Activated naive CD8-positive, alpha-beta T cell treated with anti-CD3 and anti-CD28 coated beads, Interleukin-2, amount 10 ng/mL, durations not matched to agents 7 days and 5 days (primary cell): ENCODE data around the gene CEP112. TPM values are rescaled to one million over a fixed set of nuclear protein-coding genes. Genes with fewer than 3 reads are reported as not detected.

Source experiments
- ATAC-seq: fragments of 150-1000 bp; cut with Tn5 transposase; one replicate; pipeline ENCODE4 v1.10.0; 2021; ENCODE audit warnings: low read depth, moderate library complexity
- POLR2A ChIA-PET: fragments of 350-600 bp; sonication (Branson Sonifier 250); formaldehyde crosslinking; loops from one replicate; lab custom pipeline; 2021; ENCODE audit warnings: antibody characterized with exemption; lab: Charles Lee
- DNase-seq: peaks from one replicate; pipeline ENCODE4 v3.0.0; 2021
- H3K27ac Mint-ChIP-seq: one replicate; pipeline ENCODE4 v1.8.0; 2022; ENCODE audit warnings: mild to moderate bottlenecking, mixed read lengths
- H3K27me3 Mint-ChIP-seq: one replicate; pipeline ENCODE4 v1.8.0; 2022; ENCODE audit warnings: mild to moderate bottlenecking, moderate library complexity, mixed read lengths
- H3K36me3 Mint-ChIP-seq: one replicate; pipeline ENCODE4 v1.8.0; 2021; ENCODE audit warnings: mild to moderate bottlenecking, mixed read lengths
- H3K4me1 Mint-ChIP-seq: one replicate; pipeline ENCODE4 v1.8.0; 2021; ENCODE audit warnings: mixed read lengths
- H3K4me3 Mint-ChIP-seq: one replicate; pipeline ENCODE4 v1.8.0; 2022; ENCODE audit warnings: mild to moderate bottlenecking, moderate library complexity, mixed read lengths
- H3K9me3 Mint-ChIP-seq: one replicate; pipeline ENCODE4 v1.8.0; 2021; ENCODE audit warnings: mixed read lengths
- total RNA-seq, 2 experiments: library from RNA; stranded (reverse); gene quantifications; one replicate each; pipeline ENCODE4 v1.2.3, GENCODE V29; 2021

Gene CEP112
- total RNA-seq, 2 experiments from 2014 or later: 2.1 to 3.8 TPM

DNA sequence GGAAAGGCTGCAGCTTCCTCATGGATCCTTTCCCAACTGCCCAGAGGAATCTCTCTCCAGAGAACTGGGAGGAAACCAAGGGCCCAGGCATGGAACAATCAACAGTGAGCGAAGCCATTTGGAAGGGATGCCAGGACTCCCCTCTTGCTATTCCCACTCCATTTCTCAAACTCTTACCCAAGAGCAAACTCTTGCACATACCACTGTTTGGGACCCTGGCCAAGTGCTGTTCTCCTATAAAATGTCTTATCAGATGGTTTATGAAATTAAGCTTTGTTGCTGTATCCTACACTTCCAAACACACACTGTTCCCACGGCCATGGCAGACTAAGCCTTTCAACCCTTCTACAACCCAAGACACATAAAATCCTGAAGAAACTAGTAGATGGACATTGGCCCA, 582.2 kb downstream of the CEP112 start:
- Mint-ChIP-seq H3K4me3 (no peak overlapping the region), H3K36me3 (no peaks in the 10 kb centered on the region), H3K27me3 (no peaks in the 10 kb centered on the region), H3K27ac (no peak overlapping the region), H3K4me1 (no peaks in the 10 kb centered on the region), H3K9me3 (no peaks in the 10 kb centered on the region)
- DNase-seq: no peak
- POLR2A ChIA-PET: no interaction called here
- ATAC-seq: no peak

DNA sequence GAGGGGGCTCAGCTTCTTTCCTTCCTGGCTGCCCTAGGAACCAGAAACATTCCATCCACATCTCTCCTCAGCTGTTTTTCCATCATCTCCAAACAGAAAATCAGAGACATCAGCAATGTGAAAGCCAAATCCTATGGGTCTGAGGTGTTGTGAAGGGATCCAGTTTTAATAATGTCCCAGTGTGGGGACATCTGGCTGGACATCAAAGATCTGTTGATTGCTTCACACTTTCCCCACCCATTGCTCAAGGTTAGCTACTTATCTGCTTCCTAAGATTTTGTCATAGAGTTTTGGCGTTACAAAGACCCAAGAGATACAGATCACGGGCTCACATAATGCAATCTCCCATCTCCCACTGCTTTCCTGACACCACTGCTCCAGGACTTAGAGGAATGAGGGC, 582.6 kb downstream of the CEP112 start:
- Mint-ChIP-seq H3K9me3 (no peaks in the 10 kb centered on the region), H3K4me1 (no peaks in the 10 kb centered on the region), H3K27me3 (no peaks in the 10 kb centered on the region), H3K27ac (no peak overlapping the region), H3K36me3 (no peaks in the 10 kb centered on the region), H3K4me3 (no peak overlapping the region)
- DNase-seq (no peak), ATAC-seq (no peak)
- POLR2A ChIA-PET: no interaction called here

DNA sequence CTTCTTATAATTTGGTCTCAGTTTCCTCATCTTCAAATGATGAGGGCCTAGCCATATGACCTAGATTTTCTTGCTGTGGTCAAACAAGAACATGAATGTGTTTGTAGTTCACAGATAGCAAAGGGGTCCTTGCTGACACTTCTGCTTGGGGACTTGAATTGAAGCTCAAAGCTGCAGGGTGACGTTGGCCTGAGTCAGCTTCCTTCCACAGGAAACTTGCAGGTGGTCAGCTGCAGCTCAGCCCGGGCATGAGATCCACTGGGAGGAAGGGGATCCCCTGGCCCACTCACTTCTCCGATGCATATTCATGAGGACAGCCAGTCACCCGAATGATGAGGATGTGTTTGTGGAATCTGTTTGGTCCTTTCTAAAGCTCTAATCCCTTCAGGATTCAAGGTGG, 587.9 kb downstream of the CEP112 start:
- Mint-ChIP-seq H3K9me3 (no peaks in the 10 kb centered on the region), H3K27ac (no peak overlapping the region), H3K36me3 (no peaks in the 10 kb centered on the region), H3K4me3 (no peak overlapping the region), H3K27me3 (no peaks in the 10 kb centered on the region), H3K4me1 (peaks cover 6% of the 10 kb centered on the region)
- ATAC-seq: no peak
- DNase-seq: no peak
- POLR2A ChIA-PET: no interaction called here

DNA sequence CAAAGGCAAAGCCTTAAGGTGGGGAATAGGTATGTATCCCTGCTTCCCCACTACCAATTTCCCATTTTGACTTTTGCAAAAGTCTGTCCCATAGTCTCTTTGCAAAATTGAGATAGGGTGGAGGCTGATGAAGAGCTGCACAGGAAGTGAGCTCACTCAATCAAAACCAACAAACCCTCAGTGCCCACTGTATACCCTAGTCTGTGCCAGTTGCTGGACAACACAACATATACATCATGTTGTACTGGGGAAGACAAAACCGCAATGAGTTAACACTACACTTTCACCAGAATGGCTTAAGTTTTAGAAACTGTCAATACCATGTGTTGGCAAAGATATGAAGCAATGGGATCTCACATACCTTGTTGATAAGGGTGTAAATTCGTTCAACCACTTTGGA, 590.1 kb downstream of the CEP112 start:
- H3K4me3 Mint-ChIP-seq: no peak overlapping the region
- DNase-seq (no peak), ATAC-seq (no peak)
- POLR2A ChIA-PET: no interaction called here
- H3K27me3 Mint-ChIP-seq: no peaks in the 10 kb centered on the region
- peaks cover 6% of the 10 kb centered on the region for H3K4me1 Mint-ChIP-seq
- no peaks in the 10 kb centered on the region for H3K9me3 Mint-ChIP-seq
- H3K36me3 Mint-ChIP-seq: no peaks in the 10 kb centered on the region
- H3K27ac Mint-ChIP-seq: no peak overlapping the region

DNA sequence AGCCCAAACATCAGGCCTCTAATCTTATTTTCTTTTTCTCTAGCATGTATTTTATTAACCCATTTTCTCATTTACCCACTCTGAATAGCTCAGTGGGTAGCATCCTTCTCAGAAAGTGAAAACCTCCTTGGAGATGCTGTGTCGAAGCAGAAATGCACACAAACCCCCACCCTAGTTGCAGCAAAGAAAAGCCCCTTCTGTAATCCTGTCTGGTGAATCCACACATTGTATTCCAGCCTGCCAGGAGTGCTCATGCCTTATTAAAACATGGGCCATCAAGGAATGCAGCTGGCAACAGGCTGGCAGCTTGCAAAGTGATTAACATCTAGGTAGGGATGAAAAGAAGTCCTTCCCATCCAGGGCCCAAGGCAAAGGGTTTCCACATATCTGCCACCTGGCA, 590.8 kb downstream of the CEP112 start:
- Mint-ChIP-seq H3K4me1 (peaks cover 6% of the 10 kb centered on the region), H3K27ac (no peak overlapping the region), H3K4me3 (no peak overlapping the region), H3K27me3 (no peaks in the 10 kb centered on the region), H3K36me3 (no peaks in the 10 kb centered on the region), H3K9me3 (no peaks in the 10 kb centered on the region)
- ATAC-seq: no peak
- POLR2A ChIA-PET: no interaction called here
- no peak for DNase-seq

DNA sequence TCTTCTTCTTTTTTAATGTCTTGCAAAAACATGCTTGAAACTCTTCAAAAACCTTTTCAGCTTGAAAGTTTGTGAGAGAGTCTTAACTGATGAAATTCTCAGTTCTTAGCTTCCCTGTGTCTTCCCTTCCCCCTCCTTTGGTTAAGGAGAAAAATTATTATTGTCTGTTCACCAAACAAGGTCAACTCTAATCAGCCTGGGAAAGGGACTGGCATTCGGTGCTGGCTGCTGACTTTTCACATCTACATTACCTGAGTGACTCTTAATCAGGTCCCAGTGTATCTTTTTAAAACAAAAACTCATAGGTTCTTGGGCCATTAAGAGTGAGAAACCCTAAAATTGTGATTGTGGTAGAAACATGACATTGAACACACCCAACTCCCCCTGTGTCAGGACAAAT, 591.4 kb downstream of the CEP112 start:
- Mint-ChIP-seq H3K27ac (no peak overlapping the region), H3K4me3 (no peak overlapping the region), H3K9me3 (no peaks in the 10 kb centered on the region), H3K36me3 (no peaks in the 10 kb centered on the region), H3K4me1 (peaks cover 6% of the 10 kb centered on the region), H3K27me3 (no peaks in the 10 kb centered on the region)
- POLR2A ChIA-PET: no interaction called here
- no peak for DNase-seq
- ATAC-seq: no peak

DNA sequence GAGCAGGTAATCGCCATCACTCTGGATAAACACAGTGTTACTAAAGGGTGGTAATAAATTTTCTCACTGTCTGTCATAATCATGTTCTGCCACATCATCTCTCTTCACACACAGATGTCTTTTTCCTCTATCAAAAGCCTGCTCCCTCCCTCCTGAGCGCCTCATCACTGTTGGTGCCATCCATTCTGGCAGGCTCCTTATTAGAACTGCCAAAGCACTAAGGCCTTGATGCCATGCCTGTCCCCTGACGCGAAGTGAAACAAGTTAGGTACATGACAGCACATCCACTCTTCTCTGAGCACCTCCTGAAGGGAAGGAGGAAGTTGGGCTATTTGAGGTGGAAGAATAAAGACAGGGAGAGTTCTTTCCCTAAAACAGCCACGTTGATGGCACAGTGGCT, 592.3 kb downstream of the CEP112 start:
- Mint-ChIP-seq H3K9me3 (no peaks in the 10 kb centered on the region), H3K4me1 (peaks cover 9% of the 10 kb centered on the region), H3K27ac (no peak overlapping the region), H3K27me3 (no peaks in the 10 kb centered on the region), H3K4me3 (no peak overlapping the region), H3K36me3 (no peaks in the 10 kb centered on the region)
- POLR2A ChIA-PET: no interaction called here
- no peak for ATAC-seq
- no peak for DNase-seq

DNA sequence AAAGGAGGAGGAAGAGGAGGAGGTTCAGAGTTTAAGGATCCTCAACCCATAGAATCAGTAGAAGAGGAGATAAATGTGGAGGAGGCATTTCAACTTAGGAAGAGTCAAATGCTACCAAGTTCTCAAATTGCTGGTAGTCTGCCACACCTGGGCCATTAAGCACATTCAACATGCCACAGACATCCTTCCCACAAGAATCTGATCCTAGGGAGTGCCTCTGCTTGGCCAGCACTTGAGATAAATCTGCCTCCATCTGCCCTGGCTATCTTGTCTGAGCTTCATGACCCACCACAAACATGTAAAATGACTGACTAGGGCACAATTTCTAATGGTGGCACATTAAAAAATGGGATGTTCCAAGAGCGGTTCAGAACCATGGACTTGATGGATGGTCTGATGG, 593.2 kb downstream of the CEP112 start:
- Mint-ChIP-seq H3K4me3 (no peak overlapping the region), H3K27ac (no peak overlapping the region), H3K27me3 (peaks cover 3% of the 10 kb centered on the region), H3K4me1 (peaks cover 15% of the 10 kb centered on the region), H3K9me3 (no peaks in the 10 kb centered on the region), H3K36me3 (no peaks in the 10 kb centered on the region)
- DNase-seq (no peak), ATAC-seq (no peak)
- POLR2A ChIA-PET: no interaction called here

DNA sequence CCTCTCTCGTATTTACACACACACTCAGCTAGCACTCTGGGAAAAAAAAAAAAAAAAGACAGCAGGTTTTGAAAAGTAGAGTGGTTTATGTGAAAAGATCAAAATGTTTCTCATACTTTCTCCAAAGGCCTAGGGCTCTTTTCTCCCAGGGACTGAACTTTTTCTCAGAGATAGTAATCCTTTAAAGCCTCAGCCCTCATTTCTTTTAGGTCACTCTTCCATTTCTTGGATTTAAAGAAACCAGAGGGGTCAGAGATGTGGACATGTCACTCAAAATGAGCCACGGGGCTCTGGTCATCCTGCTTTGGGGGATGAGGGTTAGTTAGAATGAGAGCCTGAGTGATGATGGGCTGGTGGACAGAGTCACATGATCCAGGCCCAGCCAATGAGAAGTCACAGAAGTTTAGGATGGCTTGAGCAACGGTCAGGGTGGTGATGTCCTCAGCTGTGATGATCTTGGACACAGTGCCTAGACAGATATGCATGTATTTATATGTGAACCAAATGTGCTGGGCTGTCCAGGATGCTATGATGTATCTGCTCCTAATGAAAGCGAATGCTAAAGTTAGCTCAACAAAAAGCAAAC, 596.8 kb downstream of the CEP112 start:
- peaks cover 21% of the 10 kb centered on the region for H3K4me1 Mint-ChIP-seq
- no peaks in the 10 kb centered on the region for H3K9me3 Mint-ChIP-seq
- DNase-seq (no peak), ATAC-seq (no peak)
- POLR2A ChIA-PET: interaction anchor here (0.6 kb wide), 1 partner anchor 176 kb away, joined by 4 read pairs; no protein-coding TSS in a partner anchor
- no peaks in the 10 kb centered on the region for H3K36me3 Mint-ChIP-seq
- no peak overlapping the region for H3K27ac Mint-ChIP-seq
- no peak overlapping the region for H3K4me3 Mint-ChIP-seq
- peaks cover 4% of the 10 kb centered on the region for H3K27me3 Mint-ChIP-seq

DNA sequence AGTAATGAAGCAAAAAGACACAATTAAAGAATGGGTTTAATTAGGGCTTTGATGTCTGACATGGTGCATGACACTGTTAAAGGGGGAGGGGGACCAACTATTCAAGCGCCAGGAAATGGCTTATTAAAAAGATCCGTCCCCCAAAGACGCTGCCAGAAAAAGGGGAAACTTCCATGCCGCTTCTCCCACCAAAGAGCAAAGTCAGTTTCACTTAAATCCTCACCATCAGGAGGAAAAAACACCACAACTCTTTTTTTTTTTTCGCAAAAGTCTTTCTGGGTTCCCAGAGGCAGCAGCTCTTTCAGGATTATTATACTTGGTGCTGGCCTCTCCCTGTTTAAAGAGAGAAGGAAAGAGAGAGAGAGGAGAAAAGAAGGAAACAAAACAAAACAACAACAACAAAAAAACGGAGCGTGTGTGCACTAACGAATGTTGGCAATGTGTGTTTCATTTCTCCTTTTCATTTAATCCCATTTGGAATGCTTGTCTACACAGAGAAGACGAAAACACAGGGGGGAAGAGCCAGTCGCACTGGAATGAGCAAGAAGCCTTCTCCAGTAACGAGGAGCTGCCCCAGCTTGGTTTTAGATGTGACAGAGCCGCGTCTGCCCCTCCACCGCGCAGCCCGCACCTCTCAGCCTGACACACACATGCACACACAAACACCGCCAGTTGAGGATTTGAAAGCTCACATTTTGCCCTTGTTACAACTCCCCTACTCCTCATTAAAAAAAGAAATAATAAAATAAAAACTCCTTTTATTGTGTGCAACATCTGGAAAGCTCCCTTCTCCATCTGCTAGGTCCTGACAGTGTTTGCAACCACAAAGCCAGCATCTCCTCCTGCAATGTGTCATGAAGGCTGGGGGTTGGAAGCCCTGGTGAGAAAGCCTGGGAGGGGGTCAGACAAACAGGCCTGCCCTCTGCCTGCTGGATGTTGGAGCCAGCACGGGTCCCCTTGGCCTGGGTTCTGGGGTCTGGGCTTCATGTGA, 597.8 kb downstream of the CEP112 start:
- Mint-ChIP-seq H3K27ac (no peak overlapping the region), H3K27me3 (peaks cover 4% of the 10 kb centered on the region), H3K9me3 (no peaks in the 10 kb centered on the region), H3K4me3 (peak overlapping the region; percentile 75), H3K4me1 (peaks cover 21% of the 10 kb centered on the region), H3K36me3 (no peaks in the 10 kb centered on the region)
- DNase-seq: no peak
- POLR2A ChIA-PET: interaction anchor here (1.3 kb wide), 1 partner anchor 37 kb away, joined by 3 read pairs; no protein-coding TSS in a partner anchor
- ATAC-seq: no peak

DNA sequence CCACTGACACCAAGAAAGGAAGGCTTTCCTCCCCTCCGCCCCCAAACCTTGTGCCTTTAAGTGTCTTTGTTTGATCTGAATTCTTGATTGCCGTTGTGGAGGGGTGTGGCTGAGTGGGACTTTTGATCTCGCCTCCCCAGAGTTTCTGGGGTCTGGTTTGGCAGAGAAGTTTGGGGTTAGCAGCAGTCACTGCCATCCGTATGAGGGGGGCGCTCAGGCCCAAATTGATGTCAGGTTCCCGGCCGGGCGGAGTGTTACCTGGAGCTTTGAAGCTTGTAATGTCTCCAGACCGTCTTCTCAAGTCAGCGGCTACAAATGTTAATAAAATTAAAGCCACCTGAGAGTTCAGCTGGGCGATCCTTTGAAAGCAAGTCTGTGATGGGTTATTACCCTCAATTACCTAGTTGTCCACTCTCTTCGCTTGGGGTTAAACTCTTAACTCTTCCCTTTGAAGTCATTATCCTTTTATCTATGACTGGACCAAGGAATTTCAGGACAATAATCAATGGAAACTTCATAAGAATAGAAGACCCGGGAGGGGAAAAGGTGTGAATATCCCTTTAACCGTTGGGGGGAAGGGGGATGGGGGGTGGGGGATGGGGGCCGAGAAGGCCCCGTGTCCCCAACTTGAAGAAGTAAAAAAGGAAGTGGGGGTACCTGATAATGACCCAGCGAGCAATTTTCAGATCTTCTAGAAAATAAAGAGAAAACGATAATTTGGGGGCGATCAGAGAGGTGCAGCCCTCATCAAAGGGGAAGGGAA, 598.7 kb downstream of the CEP112 start:
- H3K4me3 Mint-ChIP-seq: peak overlapping the region; percentile 75
- H3K9me3 Mint-ChIP-seq: no peaks in the 10 kb centered on the region
- peaks cover 21% of the 10 kb centered on the region for H3K4me1 Mint-ChIP-seq
- H3K27me3 Mint-ChIP-seq: peaks cover 4% of the 10 kb centered on the region
- ATAC-seq (no peak), DNase-seq (no peak)
- no peaks in the 10 kb centered on the region for H3K36me3 Mint-ChIP-seq
- POLR2A ChIA-PET: interaction anchor here (1.3 kb wide), 1 partner anchor 36 kb away, joined by 3 read pairs; no protein-coding TSS in a partner anchor
- H3K27ac Mint-ChIP-seq: no peak overlapping the region

DNA sequence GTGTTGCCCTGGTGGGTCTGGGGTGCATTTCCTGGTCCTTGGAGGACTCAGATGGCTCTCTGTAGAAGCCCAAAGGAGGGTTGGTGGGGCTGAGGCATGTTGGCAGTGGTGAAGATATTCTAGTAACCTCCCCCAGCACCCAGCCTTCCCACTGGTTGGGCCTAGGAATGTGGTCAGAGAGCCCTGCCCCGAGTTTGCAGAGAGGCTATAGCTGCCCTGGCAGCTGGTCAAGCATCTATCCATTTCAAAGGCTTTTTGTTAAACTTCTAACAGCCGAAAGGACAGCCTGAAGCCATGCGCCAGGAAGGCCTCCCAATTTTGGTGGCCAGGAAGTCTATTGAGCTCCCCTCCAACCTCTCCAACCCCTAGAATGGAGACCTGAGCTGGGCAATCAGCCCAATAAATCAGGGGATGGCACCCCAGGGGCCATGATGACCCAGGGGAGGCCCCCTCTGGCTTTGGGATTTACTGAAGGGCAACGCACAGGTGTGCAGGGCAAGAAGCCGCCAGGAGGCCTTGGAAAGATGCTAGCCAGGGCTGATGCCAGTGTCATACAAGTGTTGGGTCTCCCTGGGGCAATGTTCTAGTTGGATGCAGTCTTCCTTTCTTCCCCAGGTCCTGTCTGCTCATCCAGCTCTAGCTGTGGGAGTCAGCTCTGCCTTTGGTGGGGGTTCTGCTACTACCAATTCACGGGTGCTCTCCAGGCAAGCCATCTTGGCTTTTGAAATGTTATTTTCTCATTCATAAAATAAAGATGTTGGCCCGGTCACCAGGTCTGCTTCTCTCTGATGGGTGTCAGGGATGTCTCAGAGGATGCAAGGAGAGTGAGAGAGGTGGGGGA, 599.6 kb downstream of the CEP112 start:
- no peaks in the 10 kb centered on the region for H3K36me3 Mint-ChIP-seq
- no peaks in the 10 kb centered on the region for H3K9me3 Mint-ChIP-seq
- no peak overlapping the region for H3K4me3 Mint-ChIP-seq
- H3K27ac Mint-ChIP-seq: no peak overlapping the region
- ATAC-seq (no peak), DNase-seq (no peak)
- POLR2A ChIA-PET: no interaction called here
- peaks cover 21% of the 10 kb centered on the region for H3K4me1 Mint-ChIP-seq
- peaks cover 4% of the 10 kb centered on the region for H3K27me3 Mint-ChIP-seq

DNA sequence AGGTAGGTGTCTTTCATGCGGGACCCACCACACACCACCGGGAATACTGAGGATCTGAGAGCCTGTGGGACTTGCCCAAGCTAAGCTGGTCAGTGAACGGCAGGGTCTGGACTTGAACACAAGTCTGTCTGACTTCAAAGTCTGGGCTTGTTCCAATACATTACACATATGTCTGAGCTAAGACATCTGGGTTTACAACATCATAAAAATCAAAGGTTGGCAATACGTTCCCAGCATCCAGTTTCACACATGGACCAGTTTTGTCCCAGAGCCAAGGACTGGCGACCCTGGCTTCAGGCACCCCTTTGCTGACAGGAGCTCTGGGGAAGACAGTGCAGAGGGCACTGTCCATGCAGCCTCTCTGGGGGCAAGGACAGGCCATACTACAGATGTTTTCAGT, 602.6 kb downstream of the CEP112 start:
- ATAC-seq (no peak), DNase-seq (no peak)
- POLR2A ChIA-PET: no interaction called here
- H3K36me3 Mint-ChIP-seq: no peaks in the 10 kb centered on the region
- H3K27ac Mint-ChIP-seq: no peak overlapping the region
- H3K4me3 Mint-ChIP-seq: no peak overlapping the region
- H3K9me3 Mint-ChIP-seq: no peaks in the 10 kb centered on the region
- H3K4me1 Mint-ChIP-seq: peaks cover 18% of the 10 kb centered on the region
- H3K27me3 Mint-ChIP-seq: peaks cover 4% of the 10 kb centered on the region
